Measurements from ENCODE around the gene SLIT3. TPM values are rescaled to one million over a fixed set of nuclear protein-coding genes. Genes with fewer than 3 reads are reported as not detected.

Gene SLIT3
- total RNA-seq, 1 experiment from 2014 or later, result 0.92 TPM

DNA sequence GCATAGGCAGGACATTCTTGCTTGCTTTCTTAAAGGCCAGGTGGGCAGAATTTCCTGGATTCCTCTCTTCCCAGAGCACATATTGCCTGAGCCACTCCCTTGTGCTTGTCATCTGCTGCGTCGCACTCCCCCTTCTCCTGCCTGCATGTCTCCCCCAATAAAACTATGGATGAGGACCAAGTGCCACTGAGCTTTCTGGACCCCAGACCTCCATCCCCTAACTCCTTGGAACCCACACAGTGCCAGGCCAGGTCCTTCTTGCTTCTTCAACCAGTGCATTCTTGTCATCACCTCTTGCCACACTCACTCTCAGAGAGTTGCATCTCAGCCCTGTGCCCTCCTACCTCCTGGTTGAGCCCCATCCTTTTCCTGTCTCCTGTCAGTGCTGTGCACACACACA is 563.9 kb downstream of the SLIT3 start:
- H2BK120ac ChIP-seq (ENCODE audit: low read depth, low read length, poor library complexity, severe bottlenecking), result no peak overlapping the region
- Mint-ChIP-seq H3K27ac (no peak overlapping the region), H3K9me3 (no peaks in the 10 kb centered on the region), H3K36me3 (ENCODE audit: insufficient read depth in 1 of 3, low read depth in 3 of 3) (no peaks in the 10 kb centered on the region), H3K4me3 (no peak overlapping the region), H3K4me1 (no peaks in the 10 kb centered on the region), H3K27me3 (ENCODE audit: low read depth) (peaks cover 3% of the 10 kb centered on the region)
- no peak overlapping the region for H2BK5ac ChIP-seq (ENCODE audit: insufficient read length, low read length)
- H3K18ac ChIP-seq (ENCODE audit: insufficient read length, low read depth, low read length), result no peak overlapping the region
- no peak overlapping the region for H4K8ac ChIP-seq (replicated peaks; ENCODE audit: insufficient read length, low read depth, low read length)
- TF ChIP-seq, protein P1, sequence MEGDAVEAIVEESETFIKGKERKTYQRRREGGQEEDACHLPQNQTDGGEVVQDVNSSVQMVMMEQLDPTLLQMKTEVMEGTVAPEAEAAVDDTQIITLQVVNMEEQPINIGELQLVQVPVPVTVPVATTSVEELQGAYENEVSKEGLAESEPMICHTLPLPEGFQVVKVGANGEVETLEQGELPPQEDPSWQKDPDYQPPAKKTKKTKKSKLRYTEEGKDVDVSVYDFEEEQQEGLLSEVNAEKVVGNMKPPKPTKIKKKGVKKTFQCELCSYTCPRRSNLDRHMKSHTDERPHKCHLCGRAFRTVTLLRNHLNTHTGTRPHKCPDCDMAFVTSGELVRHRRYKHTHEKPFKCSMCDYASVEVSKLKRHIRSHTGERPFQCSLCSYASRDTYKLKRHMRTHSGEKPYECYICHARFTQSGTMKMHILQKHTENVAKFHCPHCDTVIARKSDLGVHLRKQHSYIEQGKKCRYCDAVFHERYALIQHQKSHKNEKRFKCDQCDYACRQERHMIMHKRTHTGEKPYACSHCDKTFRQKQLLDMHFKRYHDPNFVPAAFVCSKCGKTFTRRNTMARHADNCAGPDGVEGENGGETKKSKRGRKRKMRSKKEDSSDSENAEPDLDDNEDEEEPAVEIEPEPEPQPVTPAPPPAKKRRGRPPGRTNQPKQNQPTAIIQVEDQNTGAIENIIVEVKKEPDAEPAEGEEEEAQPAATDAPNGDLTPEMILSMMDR (conservative IDR thresholded peaks at IDR 0.05), result no peak
- no peak overlapping the region for H2AFZ ChIP-seq (ENCODE audit: low read length)
- no peaks in the 10 kb centered on the region for H3K27me3 ChIP-seq (ENCODE audit: insufficient read depth, low read length)
- H2AK5ac ChIP-seq (ENCODE audit: insufficient read length, low read length), result no peak overlapping the region
- no peak overlapping the region for H3K9ac ChIP-seq (ENCODE audit: extremely low read depth, insufficient read length, low read length)
- no peaks in the 10 kb centered on the region for H3K23me2 ChIP-seq (ENCODE audit: insufficient read length, low read depth, low read length, poor library complexity, severe bottlenecking)
- H4K91ac ChIP-seq (ENCODE audit: insufficient read length, low read depth, low read length), result no peak overlapping the region
- no peak overlapping the region for H3K27ac ChIP-seq (ENCODE audit: insufficient read length, low read depth, low read length)
- H3K4me2 ChIP-seq (ENCODE audit: insufficient read depth, insufficient read length, low read length), result no peak overlapping the region
- H2BK12ac ChIP-seq (ENCODE audit: insufficient read length, low read depth, low read length), result no peak overlapping the region
- H3K56ac ChIP-seq (ENCODE audit: insufficient read length, low read depth, low read length), result no peak overlapping the region
- no peak overlapping the region for H3K23ac ChIP-seq (ENCODE audit: insufficient read length, low read depth, low read length)
- H3K9me3 ChIP-seq (ENCODE audit: control insufficient read depth, low read depth, low read length), result no peaks in the 10 kb centered on the region
- no peak overlapping the region for H2BK15ac ChIP-seq (ENCODE audit: low read depth, low read length)
- no peaks in the 10 kb centered on the region for H3K79me1 ChIP-seq (ENCODE audit: insufficient read depth, low read depth, low read length, poor library complexity, severe bottlenecking)
- H3K4ac ChIP-seq (ENCODE audit: low read depth, low read length), result no peak overlapping the region
- no peak overlapping the region for H3K14ac ChIP-seq (ENCODE audit: insufficient read depth, low read length)
- WGBS (ENCODE audit: extremely low coverage, insufficient read length, low lambda C conversion rate), result no CpG with 5 or more reads among the region's 2 CpGs
- no peak overlapping the region for H2BK20ac ChIP-seq (ENCODE audit: low read depth, low read length, poor library complexity, severe bottlenecking)
- no peak overlapping the region for H3T11ph ChIP-seq (ENCODE audit: low read length)
- no peaks in the 10 kb centered on the region for H4K20me1 ChIP-seq (ENCODE audit: control insufficient read depth, insufficient read depth, insufficient read length)
- no peak overlapping the region for H4K5ac ChIP-seq (ENCODE audit: insufficient read length, low read depth, low read length)
- H3K4me1 ChIP-seq (ENCODE audit: insufficient read depth, low read length), result no peaks in the 10 kb centered on the region
- H3K79me2 ChIP-seq (ENCODE audit: insufficient read depth, low read length), result no peaks in the 10 kb centered on the region
- no peak for DNase-seq
